OCI-LY3 (cell line): ENCODE results near the gene FOXD3.
A peak's percentile ranks its signal among the peaks of the same experiment; 100 is the strongest.

Experiments
- H2AFZ ChIP-seq: fragments of 200-600, 300-600 bp; shearing (Covaris generic); 2 replicates; pipeline ENCODE4 v1.6.0; 2014; ENCODE audit warnings: antibody characterized with exemption, low read depth, low read length
- H3K27ac ChIP-seq: fragments of 200-600, 300-600 bp; sonication (generic); 2 replicates; pipeline ENCODE4 v1.5.1; 2014; ENCODE audit warnings: mild to moderate bottlenecking, low read length, moderate library complexity, mixed read lengths
- H3K27me3 ChIP-seq: fragments of 200-600, 300-600 bp; sonication (generic); 2 replicates; pipeline ENCODE4 v1.6.1; 2014; ENCODE audit warnings: low read depth, low read length, mixed read lengths
- H3K36me3 ChIP-seq: fragments of 200-600, 300-600 bp; sonication (generic); replicated peaks from 2 replicates; pipeline ENCODE3; 2014; ENCODE audit warnings: low read depth, low read length, mixed read lengths
- H3K4me1 ChIP-seq: fragments of 300-600, 200-600 bp; sonication (generic); 2 replicates; pipeline ENCODE4 v1.6.1; 2014; ENCODE audit warnings: low read length, mixed read lengths
- H3K4me2 ChIP-seq: fragments of 200-600, 300-600 bp; sonication (generic); 2 replicates; pipeline ENCODE4 v1.6.1; 2014; ENCODE audit warnings: low read length, mixed read lengths
- H3K4me3 ChIP-seq: fragments of 300-600, 200-600 bp; sonication (generic); 2 replicates; pipeline ENCODE4 v1.5.1; 2014; ENCODE audit warnings: antibody characterized with exemption, mild to moderate bottlenecking, low read length, moderate library complexity
- H3K79me2 ChIP-seq: fragments of 300-600, 200-600 bp; shearing (Covaris generic); 2 replicates; pipeline ENCODE4 v1.6.1; 2014; ENCODE audit warnings: mild to moderate bottlenecking, low read length, mixed read lengths
- H3K9ac ChIP-seq: fragments of 300-600, 200-600 bp; shearing (Covaris generic); 2 replicates; pipeline ENCODE4 v1.6.0; 2014; ENCODE audit warnings: mild to moderate bottlenecking, low read length, moderate library complexity
- H3K9me3 ChIP-seq: fragments of 200-600, 300-600 bp; shearing (Covaris generic); 2 replicates; pipeline ENCODE4 v1.6.1; 2014; ENCODE audit warnings: low read length, mixed read lengths; ENCODE audit not compliant: insufficient read depth
- H4K20me1 ChIP-seq: fragments of 200-600, 300-600 bp; sonication (generic); 2 replicates; pipeline ENCODE4 v1.6.1; 2016; ENCODE audit warnings: low read length, mixed read lengths; ENCODE audit not compliant: insufficient read depth
- EZH2phosphoT487 ChIP-seq: fragments of 200-600 bp; shearing (Covaris generic); IDR thresholded peaks from 2 replicates; pipeline ENCODE4 v1.6.1; 2018; ENCODE audit warnings: antibody characterized with exemption, mixed run types, low read depth

FOXD3 gene

GRCh38 chr1:63368131-63368530, 45.8 kb downstream of the FOXD3 start:
- H3K9me3 ChIP-seq, result no peaks in the 10 kb centered on the region
- H3K4me1 ChIP-seq, result peaks cover 5% of the 10 kb centered on the region
- H3K79me2 ChIP-seq, result peaks cover 5% of the 10 kb centered on the region
- H4K20me1 ChIP-seq, result no peaks in the 10 kb centered on the region
- no peak for TF ChIP-seq EZH2phosphoT487
- H3K27me3 ChIP-seq, result no peaks in the 10 kb centered on the region
- H3K4me3 ChIP-seq, result peak overlapping the region; percentile 99
- peak overlapping the region; percentile 75 for H3K4me2 ChIP-seq
- peak overlapping the region; percentile 91 for H2AFZ ChIP-seq
- H3K9ac ChIP-seq, result peak overlapping the region; percentile 89
- peak overlapping the region; percentile 36 for H3K27ac ChIP-seq
- H3K36me3 ChIP-seq, result no peaks in the 10 kb centered on the region
